Common myeloid progenitor, CD34-positive (primary cell): ENCODE data around the gene ZNF324B.
"Not testable (repeated sequence)": the region's sequence is repeated elsewhere in the genome, so short reads cannot be mapped to it uniquely, and the experiment has no call there.

ENCODE experiments used
- CTCF ChIA-PET: fragments of 350-600 bp; sonication (Branson Sonifier 250); formaldehyde crosslinking; loops from one replicate; lab custom pipeline; 2021; ENCODE audit warnings: antibody characterized with exemption; lab: Charles Lee
- POLR2A ChIA-PET: fragments of 350-600 bp; sonication (Branson Sonifier 250); formaldehyde crosslinking; loops from one replicate; lab custom pipeline; 2021; ENCODE audit warnings: antibody characterized with exemption; lab: Charles Lee
- DNase-seq, 3 donors: peaks; one replicate each; pipeline versions ENCODE4 v3.0.0 to v3.0.0-alpha.2; 2013
- H3K27ac ChIP-seq, 2 experiments: 1 replicate in 1 of 2; 2 replicates in 1 of 2; pipeline ENCODE4 v1.7.0; 2013; ENCODE audit warnings: inconsistent platforms in 2 of 2, low read length in 2 of 2, mild to moderate bottlenecking in 2 of 2, low read depth in 1 of 2, moderate library complexity in 1 of 2; ENCODE audit not compliant: severe bottlenecking in 2 of 2, insufficient read depth in 1 of 2, poor library complexity in 1 of 2
- H3K27me3 ChIP-seq, 5 experiments: replicated peaks in 2 of 5; 1 replicate in 3 of 5; 2 replicates in 2 of 5; pipeline versions ENCODE4 v1.6.1 to v1.7.0; 2013; ENCODE audit warnings: low read length in 4 of 5, mild to moderate bottlenecking in 2 of 5, moderate library complexity in 2 of 5, inconsistent platforms in 1 of 5; ENCODE audit not compliant: insufficient read depth in 5 of 5, control insufficient read depth in 4 of 5
- H3K36me3 ChIP-seq, 4 experiments: 1 replicate in 2 of 4; 2 replicates in 2 of 4; pipeline versions ENCODE4 v1.6.1 to v1.7.0; 2013; ENCODE audit warnings: low read length in 3 of 4, control low read depth in 1 of 4, mild to moderate bottlenecking in 1 of 4; ENCODE audit not compliant: control insufficient read depth in 4 of 4, insufficient read depth in 4 of 4
- H3K4me1 ChIP-seq, 4 experiments: 1 replicate in 3 of 4; 2 replicates in 1 of 4; pipeline versions ENCODE4 v1.6.1 to v1.7.1; 2013; ENCODE audit warnings: low read length in 3 of 4, mild to moderate bottlenecking in 3 of 4, control low read depth in 1 of 4, inconsistent platforms in 1 of 4, moderate library complexity in 1 of 4; ENCODE audit not compliant: control insufficient read depth in 4 of 4, insufficient read depth in 4 of 4; ENCODE audit errors: control extremely low read depth in 1 of 4
- H3K4me3 ChIP-seq, 7 experiments: 1 replicate in 4 of 7; 2 replicates in 3 of 7; pipeline versions ENCODE4 v1.5.1 to v1.7.0; 2013; ENCODE audit warnings: mild to moderate bottlenecking in 7 of 7, low read length in 6 of 7, moderate library complexity in 6 of 7, inconsistent platforms in 2 of 7, low read depth in 2 of 7, control low read depth in 1 of 7; ENCODE audit not compliant: insufficient read depth in 4 of 7, control insufficient read depth in 1 of 7; ENCODE audit errors: extremely low read depth in 1 of 7
- H3K9me3 ChIP-seq, 5 experiments: 1 replicate in 4 of 5; 2 replicates in 1 of 5; pipeline versions ENCODE4 v1.6.1 to v1.7.1; 2013; ENCODE audit warnings: low read length in 4 of 5, mild to moderate bottlenecking in 2 of 5, inconsistent platforms in 1 of 5, low read depth in 1 of 5, moderate library complexity in 1 of 5; ENCODE audit not compliant: control insufficient read depth in 4 of 5, insufficient read depth in 2 of 5; ENCODE audit errors: control extremely low read depth in 1 of 5
- WGBS: methylation state at CpG from one replicate; pipeline ENCODE4 v1.1.5; 2013; ENCODE audit not compliant: insufficient coverage; 5-methylcytosine and 5-hydroxymethylcytosine counted together

ZNF324B gene

GRCh38 chr19:58479303-58479702 is 27.9 kb downstream of the ZNF324B start:
- no peak overlapping the region for H3K27ac ChIP-seq
- H3K9me3 ChIP-seq: no peaks in the 10 kb centered on the region
- H3K4me3 ChIP-seq: no peak overlapping the region
- H3K27me3 ChIP-seq: no peaks in the 10 kb centered on the region
- no peak for DNase-seq
- ChIA-PET CTCF (interaction anchor here (1.1 to 1.4 kb wide), 3 partner anchors 11 to 91 kb away, joined by 3 to 4 read pairs (median 4); no protein-coding TSS in a partner anchor), POLR2A (no interaction called here)
- peaks cover 7 to 24% (median 21%) of the 10 kb centered on the region in 4 experiments for H3K4me1 ChIP-seq
- H3K36me3 ChIP-seq: peaks cover 0 to 31% (median 12%) of the 10 kb centered on the region in 4 experiments
- WGBS: 100% methylated on average over 7 of the region's 7 CpGs

- Histone ChIP-seq H3K9me3 (no peaks in the 10 kb centered on the region), H3K4me1 (peaks cover 7 to 19% (median 18%) of the 10 kb centered on the region in 4 experiments), H3K27me3 (no peaks in the 10 kb centered on the region), H3K36me3 (peaks cover 0 to 31% (median 12%) of the 10 kb centered on the region in 4 experiments), H3K27ac (no peak overlapping the region), H3K4me3 (no peak overlapping the region)
- ChIA-PET CTCF (no interaction called here), POLR2A (no interaction called here)
- no peak for DNase-seq
- WGBS: 94% methylated on average over 23 of the region's 28 CpGs
These were observed 28.5 kb downstream of the ZNF324B start for GRCh38 chr19:58479736-58480480.

- ChIA-PET POLR2A (no interaction called here), CTCF (interaction anchor here (1.0 kb wide), 1 partner anchor 100 kb away, joined by 4 read pairs; no protein-coding TSS in a partner anchor)
- 93% methylated on average over 20 of the region's 20 CpGs for WGBS
These were observed 29.0 kb downstream of the ZNF324B start for GRCh38 chr19:58480481-58480830.

GRCh38 chr19:58480831-58481230 is 29.4 kb downstream of the ZNF324B start:
- H3K4me1 ChIP-seq: peaks cover 3 to 12% (median 11%) of the 10 kb centered on the region in 4 experiments
- H3K27me3 ChIP-seq: no peaks in the 10 kb centered on the region
- H3K9me3 ChIP-seq: no peaks in the 10 kb centered on the region
- H3K27ac ChIP-seq: no peak overlapping the region
- no peak for DNase-seq
- ChIA-PET POLR2A (interaction anchor here (0.7 kb wide), 1 partner anchor 53 kb away, joined by 3 read pairs; no protein-coding TSS in a partner anchor), CTCF (interaction anchor here (0.6 to 1.0 kb wide), 2 partner anchors 13 to 100 kb away, joined by 4 to 5 read pairs; no protein-coding TSS in a partner anchor)
- peaks cover 0 to 31% (median 12%) of the 10 kb centered on the region in 4 experiments for H3K36me3 ChIP-seq
- H3K4me3 ChIP-seq: no peak overlapping the region
- no CpG with 5 or more reads among the region's 2 CpGs for WGBS

More at GRCh38 chr19:58480481-58480830, 29.0 kb downstream of the ZNF324B start:
- Histone ChIP-seq H3K9me3 (no peaks in the 10 kb centered on the region), H3K27me3 (no peaks in the 10 kb centered on the region), H3K27ac (no peak overlapping the region), H3K36me3 (peaks cover 0 to 31% (median 12%) of the 10 kb centered on the region in 4 experiments), H3K4me3 (no peak overlapping the region), H3K4me1 (peaks cover 3 to 13% (median 12%) of the 10 kb centered on the region in 4 experiments)
- DNase-seq: no peak

- WGBS: 95% methylated on average over 5 of the region's 7 CpGs
- no peak for DNase-seq
- ChIA-PET POLR2A (no interaction called here), CTCF (no interaction called here)
- no peaks in the 10 kb centered on the region for H3K27me3 ChIP-seq
- H3K9me3 ChIP-seq: no peaks in the 10 kb centered on the region
- no peak overlapping the region for H3K4me3 ChIP-seq
- peaks cover 0 to under 1% (median 0%) of the 10 kb centered on the region in 4 experiments for H3K4me1 ChIP-seq
- peaks cover 0 to 31% (median 12%) of the 10 kb centered on the region in 4 experiments for H3K36me3 ChIP-seq
- no peak overlapping the region for H3K27ac ChIP-seq
These were observed 30.9 kb downstream of the ZNF324B start for GRCh38 chr19:58482372-58482771.

GRCh38 chr19:58483776-58484175 is 32.4 kb downstream of the ZNF324B start:
- Histone ChIP-seq H3K27ac (no peak overlapping the region), H3K4me1 (no peaks in the 10 kb centered on the region), H3K36me3 (peaks cover 0 to 31% (median 11%) of the 10 kb centered on the region in 4 experiments), H3K9me3 (no peaks in the 10 kb centered on the region), H3K4me3 (no peak overlapping the region), H3K27me3 (no peaks in the 10 kb centered on the region)
- WGBS: 100% methylated on average over 1 of the region's 2 CpGs
- DNase-seq: no peak
- ChIA-PET CTCF (interaction anchor here (1.1 kb wide), 1 partner anchor 13 kb away, joined by 5 read pairs; no protein-coding TSS in a partner anchor), POLR2A (no interaction called here)

GRCh38 chr19:58484349-58484748 is 32.9 kb downstream of the ZNF324B start:
- H3K4me3 ChIP-seq, H3K9me3 ChIP-seq, H3K27ac ChIP-seq, H3K4me1 ChIP-seq, POLR2A ChIA-PET, H3K27me3 ChIP-seq: not testable (repeated sequence)
- WGBS: no CpG with 5 or more reads among the region's 5 CpGs
- peak; percentile 18 to 53 (median 43) for DNase-seq
- CTCF ChIA-PET: interaction anchor here (1.1 kb wide), 1 partner anchor 12 kb away, joined by 5 read pairs; no protein-coding TSS in a partner anchor
- H3K36me3 ChIP-seq: peaks cover 0 to 25% (median 11%) of the 10 kb centered on the region in 4 experiments
